G401.6 (cell line): ENCODE results near the gene MCU.
"Not testable (repeated sequence)": the region's sequence is repeated elsewhere in the genome, so short reads cannot be mapped to it uniquely, and the experiment has no call there.

Experiments used
- FAIRE-seq: peaks from 2 replicates; lab custom pipeline; 2012; peaks lifted over from hg19 to GRCh38; lab: Jason Lieb, UNC

MCU gene

GRCh38 chr10:72762042-72762441 lies 70.1 kb downstream of the MCU start:
- no peak for FAIRE-seq

GRCh38 chr10:72763201-72763600 lies 71.3 kb downstream of the MCU start:
- FAIRE-seq, result no peak

GRCh38 chr10:72764151-72764550 lies 72.2 kb downstream of the MCU start:
- no peak for FAIRE-seq

GRCh38 chr10:72765051-72765745 lies 73.3 kb downstream of the MCU start:
- no peak for FAIRE-seq

GRCh38 chr10:72771195-72771594 lies 79.3 kb downstream of the MCU start:
- not testable (repeated sequence) for FAIRE-seq

- FAIRE-seq, result no peak
These were observed 80.1 kb downstream of the MCU start for GRCh38 chr10:72772031-72772430.

- no peak for FAIRE-seq
These were observed 87.9 kb downstream of the MCU start for GRCh38 chr10:72779874-72780273.

- no peak for FAIRE-seq
These were observed 90.8 kb downstream of the MCU start for GRCh38 chr10:72782649-72783330.

GRCh38 chr10:72783410-72783833 lies 91.5 kb downstream of the MCU start:
- no peak for FAIRE-seq

- no peak for FAIRE-seq
These were observed 92.8 kb downstream of the MCU start for GRCh38 chr10:72784551-72785351.

GRCh38 chr10:72785409-72785808 lies 93.5 kb downstream of the MCU start:
- FAIRE-seq, result no peak

GRCh38 chr10:72790216-72790990 lies 98.5 kb downstream of the MCU start:
- no peak for FAIRE-seq

GRCh38 chr10:72792288-72792687 lies 100.3 kb downstream of the MCU start:
- FAIRE-seq, result no peak

- FAIRE-seq, result no peak
These were observed 101.8 kb downstream of the MCU start for GRCh38 chr10:72793752-72794151.

- no peak for FAIRE-seq
These were observed 102.3 kb downstream of the MCU start for GRCh38 chr10:72794260-72794659.

- no peak for FAIRE-seq
These were observed 104.1 kb downstream of the MCU start for GRCh38 chr10:72796042-72796441.

- no peak for FAIRE-seq
These were observed 104.6 kb downstream of the MCU start for GRCh38 chr10:72796538-72796937.

- FAIRE-seq, result no peak
These were observed 108.2 kb downstream of the MCU start for GRCh38 chr10:72800000-72800740.

GRCh38 chr10:72800741-72801092 lies 108.8 kb downstream of the MCU start:
- FAIRE-seq, result no peak

- no peak for FAIRE-seq
These were observed 109.4 kb downstream of the MCU start for GRCh38 chr10:72801263-72801868.

GRCh38 chr10:72802332-72802731 lies 110.4 kb downstream of the MCU start:
- FAIRE-seq, result no peak
